ENCODE measurements around the gene SPTBN5.

Gene SPTBN5

GRCh38 chr15:41936649-41937567, 43.1 kb upstream of the SPTBN5 start:
- H3K27ac ChIP-seq = no peak overlapping the region
- TF ChIP-seq ZFX (IDR thresholded peaks at IDR 0.05; ENCODE audit: borderline replicate concordance) (no peak), CTCF (IDR thresholded peaks at IDR 0.05) (no peak)

- no peak for TF ChIP-seq ZFX (IDR thresholded peaks at IDR 0.05; ENCODE audit: borderline replicate concordance)
- H3K27ac ChIP-seq = no peak overlapping the region
These were observed 42.3 kb upstream of the SPTBN5 start for GRCh38 chr15:41936155-41936554.

GRCh38 chr15:41935566-41936020, 41.7 kb upstream of the SPTBN5 start:
- H3K27ac ChIP-seq = no peak overlapping the region
- TF ChIP-seq ZFX (IDR thresholded peaks at IDR 0.05; ENCODE audit: borderline replicate concordance) (no peak), CTCF (IDR thresholded peaks at IDR 0.05) (no peak)

- no peak for TF ChIP-seq ZFX (IDR thresholded peaks at IDR 0.05; ENCODE audit: borderline replicate concordance)
- H3K27ac ChIP-seq = no peak overlapping the region
These were observed 41.0 kb upstream of the SPTBN5 start for GRCh38 chr15:41934843-41935242.

GRCh38 chr15:41933771-41934170, 39.9 kb upstream of the SPTBN5 start:
- TF ChIP-seq CTCF (IDR thresholded peaks at IDR 0.05) (no peak), ZFX (IDR thresholded peaks at IDR 0.05; ENCODE audit: borderline replicate concordance) (no peak)
- no peak overlapping the region for H3K27ac ChIP-seq

DNA sequence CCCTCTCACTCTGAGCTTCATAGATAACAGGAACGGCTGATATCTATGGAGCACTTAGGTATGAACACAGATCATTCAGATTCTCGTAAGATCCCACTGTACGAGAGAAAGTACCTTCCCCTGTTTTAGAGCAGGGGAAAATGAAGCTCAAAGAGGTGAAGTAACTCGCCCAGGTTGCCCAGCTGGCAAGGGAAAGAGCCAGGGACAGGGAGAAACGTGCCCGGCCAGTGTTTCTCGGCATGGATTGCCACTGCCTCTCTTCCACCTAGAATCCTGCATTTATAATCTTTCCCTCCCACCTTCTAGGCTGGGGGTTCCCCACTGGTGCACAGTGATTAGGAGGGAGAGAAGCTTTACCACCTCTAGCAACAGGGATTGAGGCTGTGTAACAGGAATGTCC, 39.5 kb upstream of the SPTBN5 start:
- TF ChIP-seq ZFX (IDR thresholded peaks at IDR 0.05; ENCODE audit: borderline replicate concordance) = no peak
- TF ChIP-seq CTCF (IDR thresholded peaks at IDR 0.05) = no peak
- no peak overlapping the region for H3K27ac ChIP-seq

DNA sequence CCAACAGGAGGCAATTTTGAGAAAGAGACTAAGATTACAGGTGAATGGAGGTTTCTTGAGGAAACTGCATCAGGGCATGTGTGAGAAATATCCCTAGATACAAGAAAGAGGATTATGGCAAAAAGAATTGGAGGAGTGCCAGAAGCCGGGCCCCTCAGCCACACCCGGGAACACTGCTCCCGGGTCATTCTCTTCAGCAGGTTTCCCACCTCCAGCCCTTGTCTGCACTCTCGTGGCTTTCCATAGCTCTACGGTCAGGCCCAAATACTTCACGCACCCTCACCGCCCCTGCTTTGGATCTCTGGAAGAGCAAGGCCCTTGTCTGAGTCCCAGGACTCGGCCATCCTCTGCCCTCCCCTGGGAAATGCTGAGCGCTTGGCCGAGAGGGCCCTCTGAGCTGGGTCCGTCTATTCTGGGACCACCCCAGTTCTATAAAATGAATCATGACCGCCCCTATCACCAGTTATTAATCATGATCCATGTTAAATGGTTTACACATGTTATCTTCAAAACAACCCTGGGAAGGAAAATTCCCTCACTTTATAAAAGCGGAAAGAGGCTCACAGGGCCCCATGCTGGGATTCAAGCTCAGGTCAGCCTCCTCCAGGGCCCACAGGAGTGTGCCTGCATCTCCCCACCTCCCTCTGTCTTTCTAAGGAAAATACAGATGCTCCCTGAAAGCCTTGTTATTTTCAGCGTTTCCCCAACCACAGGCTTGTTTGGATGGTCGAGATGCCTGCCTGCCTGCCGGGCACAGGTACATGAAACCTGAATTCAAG, 38.8 kb upstream of the SPTBN5 start:
- H3K27ac ChIP-seq = no peak overlapping the region
- TF ChIP-seq ZFX (IDR thresholded peaks at IDR 0.05; ENCODE audit: borderline replicate concordance) = no peak
- no peak for TF ChIP-seq CTCF (IDR thresholded peaks at IDR 0.05)

GRCh38 chr15:41932101-41932500, 38.2 kb upstream of the SPTBN5 start:
- TF ChIP-seq CTCF (IDR thresholded peaks at IDR 0.05) (no peak), ZFX (IDR thresholded peaks at IDR 0.05; ENCODE audit: borderline replicate concordance) (no peak)
- H3K27ac ChIP-seq = no peak overlapping the region
